ENCODE measurements around the gene C4B.
A peak's percentile ranks its signal among the peaks of the same experiment; 100 is the strongest.
"Not testable (repeated sequence)": the region's sequence is repeated elsewhere in the genome, so short reads cannot be mapped to it uniquely, and the experiment has no call there.

Gene C4B

DNA sequence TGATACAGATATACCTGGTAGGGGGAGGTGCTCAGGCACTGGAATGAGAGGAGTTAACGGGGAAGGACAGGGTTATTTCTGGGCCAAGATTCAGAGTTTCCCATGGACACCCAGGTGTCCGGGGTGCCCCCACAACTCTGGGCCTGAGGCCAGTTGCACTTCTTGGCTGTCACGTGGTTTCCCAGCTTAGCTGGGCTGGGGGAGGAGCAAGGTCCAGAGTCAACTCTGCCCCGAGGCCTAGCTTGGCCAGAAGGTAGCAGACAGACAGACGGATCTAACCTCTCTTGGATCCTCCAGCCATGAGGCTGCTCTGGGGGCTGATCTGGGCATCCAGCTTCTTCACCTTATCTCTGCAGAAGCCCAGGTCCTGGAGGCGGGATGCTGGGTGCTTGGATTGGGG, at the start of gene C4B:
Gene C4B, plus strand, starts transcription at position 249 of the 400 bp plus-strand sequence. Its CDS starts 51 bp downstream, at position 300.
- not testable (repeated sequence) for DNase-seq

DNA sequence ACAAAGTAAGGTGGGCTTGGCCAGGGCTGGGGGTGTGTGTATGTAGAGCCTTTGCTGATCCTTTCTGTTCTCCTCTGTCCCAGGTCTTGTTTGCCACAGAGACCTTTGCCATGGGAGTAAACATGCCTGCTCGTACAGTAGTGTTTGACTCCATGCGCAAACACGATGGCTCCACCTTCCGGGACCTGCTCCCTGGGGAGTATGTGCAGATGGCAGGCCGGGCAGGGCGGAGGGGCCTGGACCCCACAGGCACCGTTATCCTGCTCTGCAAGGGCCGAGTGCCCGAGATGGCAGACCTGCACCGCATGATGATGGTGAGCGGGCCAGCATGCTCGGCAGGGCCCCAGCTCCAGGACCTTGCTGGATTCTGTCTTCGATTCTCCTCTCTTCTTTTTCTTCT, 48.9 kb upstream of the C4B start:
- no peak for DNase-seq

DNA sequence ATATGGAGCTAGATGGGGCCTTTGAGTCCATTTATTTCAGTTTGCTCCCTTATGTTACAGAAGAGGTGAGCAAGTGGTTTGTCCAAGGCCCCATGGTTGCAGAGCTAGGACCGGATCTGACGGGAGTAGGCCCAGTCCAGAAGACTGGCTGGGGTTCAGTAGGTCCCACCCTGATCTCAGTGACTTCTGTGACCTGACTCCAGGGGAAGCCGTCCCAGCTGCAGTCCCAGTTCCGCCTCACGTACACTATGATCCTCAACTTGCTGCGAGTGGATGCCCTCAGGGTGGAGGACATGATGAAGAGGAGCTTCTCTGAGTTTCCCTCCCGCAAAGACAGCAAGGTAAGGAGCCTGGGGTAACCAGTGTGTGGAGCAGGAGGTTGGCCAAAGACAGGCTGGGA, 48.1 kb upstream of the C4B start:
- DNase-seq: no peak

- no peak for DNase-seq
These were observed 47.3 kb upstream of the C4B start for GRCh38 chr6:31966997-31967925.

DNA sequence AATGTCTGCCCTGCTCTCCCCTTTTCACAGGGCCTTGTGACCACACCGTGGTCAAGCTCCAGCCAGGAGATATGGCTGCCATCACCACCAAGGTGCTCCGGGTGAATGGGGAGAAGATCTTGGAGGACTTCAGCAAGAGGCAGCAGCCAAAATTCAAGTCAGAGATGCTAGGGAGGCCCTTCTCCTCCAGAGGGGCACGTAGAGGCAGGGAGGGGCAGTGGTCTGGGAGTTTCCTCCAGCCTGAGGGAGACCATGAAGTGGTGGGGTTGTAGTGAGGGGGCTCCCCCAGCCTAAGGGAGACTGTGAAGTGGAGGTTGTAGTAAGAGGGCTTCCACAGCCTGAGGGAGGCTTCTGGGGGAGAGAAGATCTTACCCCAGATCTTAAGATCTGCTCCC, 46.7 kb upstream of the C4B start:
- no peak for DNase-seq

DNA sequence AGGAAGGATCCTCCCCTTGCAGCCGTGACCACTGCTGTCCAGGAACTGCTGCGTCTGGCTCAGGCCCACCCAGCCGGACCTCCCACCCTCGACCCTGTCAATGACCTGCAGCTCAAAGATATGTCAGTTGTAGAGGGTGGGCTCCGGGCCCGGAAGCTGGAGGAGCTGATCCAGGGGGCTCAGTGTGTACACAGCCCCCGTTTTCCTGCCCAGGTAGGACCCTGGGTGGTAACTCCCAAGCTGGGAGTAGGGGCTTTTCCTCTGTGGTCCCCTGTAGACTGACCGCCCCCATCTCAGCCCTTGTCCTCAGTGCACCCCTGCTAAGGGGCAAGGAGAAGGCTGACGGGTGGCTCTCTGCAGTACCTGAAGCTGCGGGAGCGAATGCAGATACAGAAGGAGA, 46.3 kb upstream of the C4B start:
- no peak for DNase-seq

DNA sequence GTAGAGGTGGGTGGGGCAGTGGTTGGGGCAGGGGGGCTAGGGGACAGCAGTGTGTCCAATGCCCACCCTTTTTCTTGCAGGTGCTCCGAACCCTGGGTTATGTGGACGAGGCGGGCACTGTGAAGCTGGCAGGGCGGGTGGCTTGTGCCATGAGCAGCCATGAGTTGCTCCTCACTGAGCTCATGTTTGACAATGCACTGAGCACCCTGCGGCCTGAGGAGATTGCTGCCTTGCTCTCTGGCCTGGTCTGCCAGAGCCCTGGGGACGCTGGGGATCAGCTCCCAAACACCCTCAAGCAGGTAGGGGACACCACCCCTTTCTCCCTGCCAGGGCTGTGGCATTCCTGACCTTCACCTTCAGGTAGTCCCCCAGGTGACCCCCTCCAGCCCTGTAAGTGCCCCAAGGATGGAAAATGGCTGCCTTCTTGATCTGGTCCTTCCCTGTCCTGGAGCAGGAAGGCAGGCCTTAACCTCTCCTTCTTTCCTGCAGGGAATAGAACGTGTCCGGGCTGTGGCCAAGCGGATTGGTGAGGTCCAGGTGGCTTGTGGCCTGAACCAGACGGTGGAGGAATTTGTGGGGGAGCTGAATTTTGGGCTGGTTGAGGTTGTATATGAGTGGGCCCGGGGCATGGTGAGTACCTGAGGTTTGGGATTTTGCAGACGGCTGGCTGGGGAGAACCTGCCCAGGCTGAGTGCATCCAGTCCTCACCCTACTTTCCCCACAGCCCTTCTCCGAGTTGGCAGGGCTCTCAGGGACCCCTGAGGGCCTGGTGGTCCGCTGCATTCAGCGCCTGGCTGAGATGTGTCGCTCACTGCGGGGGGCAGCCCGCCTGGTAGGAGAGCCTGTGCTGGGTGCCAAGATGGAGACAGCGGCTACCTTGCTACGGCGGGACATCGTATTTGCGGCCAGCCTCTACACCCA, 45.5 kb upstream of the C4B start:
- no peak for DNase-seq

DNA sequence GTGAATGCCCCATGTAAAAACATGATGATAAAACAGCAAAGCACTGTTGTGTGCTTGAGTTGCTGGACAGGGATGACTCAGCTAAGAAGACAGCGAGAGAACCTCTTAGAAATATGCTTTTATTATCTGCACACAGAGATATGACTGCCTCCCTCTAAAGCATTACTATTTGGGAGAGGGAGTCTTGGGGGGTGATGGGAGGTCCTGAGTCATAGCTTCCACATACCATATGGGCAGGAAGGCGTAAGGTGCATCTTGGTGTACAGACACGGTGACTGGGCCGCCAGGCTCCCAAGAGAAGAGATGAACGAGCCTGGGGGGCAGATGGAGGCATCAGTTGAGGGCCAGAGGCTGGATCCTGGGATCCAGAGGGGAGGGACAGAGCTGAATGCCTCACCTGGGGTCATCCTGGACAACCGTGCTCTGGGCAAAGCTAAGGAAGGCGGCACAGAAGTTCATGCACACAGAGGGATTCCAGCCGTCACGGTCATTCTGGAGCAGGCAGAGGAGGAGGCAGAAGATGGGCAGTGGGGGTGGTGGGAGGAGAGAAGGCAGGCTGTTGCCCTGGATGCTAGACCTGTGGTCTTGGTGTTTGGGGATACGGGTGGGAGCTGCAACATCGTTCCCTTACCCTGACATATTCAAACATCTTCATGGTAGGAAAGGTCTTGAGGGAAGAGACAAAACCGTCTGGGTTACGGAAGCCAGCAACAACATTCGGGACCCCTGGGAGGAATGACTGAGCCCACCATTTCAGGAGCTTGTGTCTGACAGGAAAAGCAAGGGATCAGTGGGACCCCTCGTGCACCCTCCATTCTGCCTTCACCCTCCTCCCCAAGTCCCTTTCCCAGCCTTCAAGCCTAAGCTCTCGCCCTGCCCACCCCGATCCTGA, 44.6 kb upstream of the C4B start:
- DNase-seq: no peak

- DNase-seq: no peak
These were observed 43.9 kb upstream of the C4B start for GRCh38 chr6:31970604-31971271.

DNA sequence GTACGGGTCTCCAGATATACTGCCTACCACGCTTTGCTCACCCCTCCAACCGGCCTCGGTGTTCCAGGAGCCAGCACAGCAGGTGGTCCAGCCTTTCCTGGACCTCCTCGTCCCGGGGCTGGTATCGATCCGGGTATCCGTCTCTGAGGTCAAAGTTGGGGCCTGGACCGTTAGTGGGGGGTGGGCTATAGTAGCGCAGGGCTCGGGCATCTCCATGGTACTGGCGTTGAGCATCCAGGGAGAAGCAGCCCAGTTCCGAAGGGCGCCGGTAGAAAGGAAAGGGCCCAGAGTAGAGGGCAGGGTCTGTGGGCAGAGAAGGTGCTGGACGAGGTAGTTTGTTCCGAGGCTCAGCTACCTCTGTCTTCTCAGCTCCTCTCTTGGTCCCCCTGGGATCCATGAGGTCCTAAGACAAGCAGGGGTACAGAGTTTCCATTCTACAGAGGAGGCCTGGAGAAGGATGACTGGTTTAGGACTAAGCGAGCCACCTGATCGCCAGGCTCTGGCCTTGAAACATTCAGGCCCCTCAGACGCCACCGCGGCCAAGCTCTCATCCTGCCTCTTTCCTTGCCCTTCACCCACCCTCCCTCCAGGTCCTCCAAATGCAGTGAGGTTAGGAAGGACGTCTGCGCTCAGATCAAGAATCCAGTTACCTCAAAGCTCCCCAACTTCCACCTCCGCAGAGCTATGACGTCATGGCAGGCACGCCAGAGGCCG, 43.2 kb upstream of the C4B start:
- no peak for DNase-seq

DNA sequence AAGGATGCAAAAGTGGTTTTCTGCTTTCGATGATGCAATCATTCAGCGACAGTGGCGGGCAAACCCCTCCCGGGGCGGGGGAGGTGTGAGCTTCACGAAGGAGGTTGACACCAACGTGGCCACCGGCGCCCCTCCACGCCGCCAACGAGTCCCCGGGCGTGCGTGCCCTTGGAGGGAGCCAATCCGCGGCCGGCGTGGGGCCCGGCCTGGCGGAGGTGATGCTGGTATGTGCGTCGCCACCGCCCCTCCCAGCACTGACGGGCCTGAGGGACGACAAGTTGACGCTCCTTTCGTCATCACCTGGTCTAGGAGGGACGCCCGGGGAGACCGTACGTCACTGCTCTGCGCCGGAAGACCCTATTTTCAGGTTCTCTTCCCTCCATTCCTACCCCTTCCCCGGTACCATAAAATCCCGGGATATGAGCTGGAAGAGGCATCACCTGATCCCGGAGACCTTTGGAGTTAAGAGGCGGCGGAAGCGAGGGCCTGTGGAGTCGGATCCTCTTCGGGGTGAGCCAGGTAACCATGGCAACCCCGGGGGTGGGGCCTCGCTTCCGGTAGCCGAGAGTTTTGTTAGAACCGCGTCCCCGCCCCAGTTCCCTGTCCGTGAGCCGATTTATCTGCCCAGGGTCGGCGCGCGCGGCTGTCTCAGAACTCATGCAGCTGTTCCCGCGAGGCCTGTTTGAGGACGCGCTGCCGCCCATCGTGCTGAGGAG, 42.4 kb upstream of the C4B start, which contains the start of gene DXO:
Gene DXO, minus strand, starts transcription at position 146 of the 716 bp plus-strand sequence. CDS start 463 bp downstream, outside the sequence.
- peak; percentile 98 for DNase-seq

DNA sequence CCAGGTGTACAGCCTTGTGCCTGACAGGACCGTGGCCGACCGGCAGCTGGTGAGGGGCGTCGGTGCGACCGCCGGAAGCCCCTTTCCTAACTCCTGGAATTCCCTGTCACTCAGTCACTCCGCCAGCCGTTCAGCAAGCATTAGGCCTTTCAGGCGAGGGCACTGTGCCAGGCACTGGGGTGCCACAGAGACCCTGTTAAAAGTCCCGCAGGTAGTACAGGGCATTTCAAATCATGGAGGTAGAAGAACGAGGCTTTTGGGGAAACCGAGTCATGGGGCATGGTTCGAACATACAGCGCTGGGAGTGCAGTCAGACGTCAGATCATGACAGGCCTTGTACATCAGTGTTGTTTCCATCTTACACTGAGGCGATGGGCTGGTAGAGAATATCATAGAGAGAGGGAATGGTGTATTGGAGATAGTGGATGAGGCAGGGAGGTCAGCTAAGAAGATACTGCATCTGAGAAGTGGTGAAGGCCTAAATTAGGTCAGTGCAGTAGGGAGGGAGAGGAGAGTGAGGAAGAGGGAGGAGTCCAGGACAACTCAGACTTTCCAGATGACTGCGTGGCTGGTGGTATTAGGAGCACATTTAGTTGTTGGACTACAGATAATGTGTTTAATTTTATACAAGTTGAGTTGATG, 41.8 kb upstream of the C4B start:
- no peak for DNase-seq

DNA sequence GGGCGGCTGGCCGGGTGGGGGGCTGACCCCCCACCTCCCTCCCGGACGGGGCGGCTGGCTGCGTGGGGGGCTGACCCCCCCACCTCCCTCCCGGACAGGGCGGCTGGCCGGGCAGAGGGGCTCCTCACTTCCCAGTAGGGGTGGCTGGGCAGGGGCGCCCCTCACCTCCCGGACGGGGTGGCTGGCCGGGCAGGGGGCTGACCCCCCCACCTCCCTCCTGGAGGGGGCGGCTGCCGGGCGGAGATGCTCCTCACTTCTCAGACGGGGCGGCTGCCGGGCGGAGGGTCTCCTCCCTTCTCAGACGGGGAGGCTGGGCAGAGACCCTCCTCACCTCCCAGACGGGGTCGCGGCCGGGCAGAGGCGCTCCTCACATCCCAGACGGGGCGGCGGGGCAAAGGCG, 38.5 kb upstream of the C4B start:
- not testable (repeated sequence) for DNase-seq

DNA sequence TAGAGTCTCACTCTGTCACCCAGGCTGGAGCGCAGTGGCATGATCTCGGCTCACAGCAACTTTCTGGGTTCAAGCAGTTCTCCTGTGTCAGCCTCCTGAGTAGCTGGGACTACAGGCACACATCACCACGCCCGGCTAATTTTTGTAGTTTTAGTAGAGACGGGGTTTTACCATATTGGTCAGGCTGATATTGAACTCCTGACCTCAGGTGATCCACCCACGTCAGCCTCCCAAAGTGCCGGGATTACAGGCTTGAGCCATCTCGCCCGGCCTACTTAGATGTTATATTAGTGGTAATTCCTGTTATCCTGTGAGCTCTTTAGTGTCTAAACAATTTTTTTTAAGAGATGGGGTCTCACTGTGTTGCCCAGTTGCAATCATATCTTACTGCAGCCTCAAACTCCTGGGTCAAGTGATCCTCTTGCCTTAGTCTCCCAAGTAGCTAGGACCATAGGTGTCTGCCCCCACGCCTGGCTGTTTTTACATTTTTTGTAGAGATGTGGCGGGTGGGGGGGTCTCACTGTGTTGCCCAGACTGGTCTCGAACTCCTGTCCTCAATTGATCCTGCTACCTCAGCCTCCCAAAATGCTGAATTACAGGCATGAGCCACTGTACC, 36.7 kb upstream of the C4B start:
- DNase-seq: no peak

DNA sequence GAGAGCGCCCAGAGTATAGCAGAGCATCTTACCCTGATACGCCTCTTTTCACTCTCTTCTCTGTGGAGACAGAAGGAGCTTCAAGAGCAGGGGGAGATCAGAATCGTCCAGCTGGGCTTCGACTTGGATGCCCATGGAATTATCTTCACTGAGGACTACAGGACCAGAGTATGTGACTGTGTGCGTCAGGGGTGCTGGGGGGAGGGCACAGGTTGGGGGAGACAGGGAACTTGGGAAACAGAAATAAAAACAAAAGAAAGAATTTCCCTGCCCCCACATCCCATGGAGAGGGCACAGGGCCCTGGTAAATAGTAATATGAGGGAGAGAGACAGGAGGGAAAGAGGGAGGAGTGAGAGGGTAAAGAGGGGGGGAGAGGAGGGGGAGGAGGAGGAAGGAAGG, 35.8 kb upstream of the C4B start:
- DNase-seq: no peak

DNA sequence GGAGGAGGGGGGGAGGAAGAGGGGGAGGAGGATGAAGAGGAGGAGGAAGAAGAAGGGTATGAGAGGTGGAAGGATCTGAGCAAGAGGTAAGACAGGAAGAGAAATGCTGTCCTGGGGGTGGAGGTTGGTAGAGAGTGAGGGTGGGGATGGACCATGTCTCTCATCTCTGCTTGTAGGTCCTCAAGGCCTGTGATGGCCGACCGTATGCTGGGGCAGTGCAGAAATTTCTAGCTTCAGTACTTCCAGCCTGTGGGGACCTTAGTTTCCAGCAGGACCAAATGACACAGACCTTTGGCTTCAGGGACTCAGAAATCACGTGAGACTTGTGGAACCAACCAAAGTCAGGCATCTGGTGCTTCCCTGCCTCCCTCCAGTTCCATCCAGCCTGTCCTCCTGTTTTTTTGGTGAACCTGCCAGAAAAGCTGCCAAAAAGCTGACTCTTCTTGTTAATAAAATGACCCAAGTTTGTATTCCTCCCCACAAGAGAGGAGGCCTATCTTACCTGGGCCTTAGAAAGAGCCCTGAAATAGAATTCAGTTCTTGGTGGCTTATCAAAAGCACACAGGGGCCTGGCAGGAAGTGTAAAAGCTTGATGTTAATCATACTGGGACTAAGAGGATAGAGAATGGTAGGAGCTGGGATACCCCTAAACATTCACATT, 35.2 kb upstream of the C4B start:
- DNase-seq: no peak

GRCh38 chr6:31980195-31980876, 34.3 kb upstream of the C4B start:
- DNase-seq: not testable (repeated sequence)

DNA sequence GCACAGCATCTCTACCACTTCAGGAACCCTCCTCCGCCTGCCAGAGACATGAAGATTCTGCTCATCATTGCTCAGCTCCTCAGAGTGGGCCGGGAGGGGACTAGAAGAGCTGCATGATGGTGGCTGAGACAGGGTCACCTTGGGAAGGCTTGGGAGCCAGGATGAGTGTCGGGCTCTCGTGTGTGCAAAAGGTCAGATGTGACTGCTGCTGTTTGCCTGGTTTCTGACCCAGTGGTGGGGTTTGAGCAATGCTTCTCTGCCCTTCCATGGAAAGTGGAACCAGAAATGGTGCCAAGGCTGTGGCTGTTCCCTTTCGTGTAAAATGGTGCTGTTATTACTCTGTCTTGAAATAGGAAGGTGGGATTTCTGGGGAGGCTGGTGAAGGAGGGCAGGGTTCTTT, 33.6 kb upstream of the C4B start:
- DNase-seq: not testable (repeated sequence)
